ENCODE data around the gene ABL2.
A peak's percentile ranks its signal among the peaks of the same experiment; 100 is the strongest.
"Not testable (repeated sequence)": the region's sequence is repeated elsewhere in the genome, so short reads cannot be mapped to it uniquely, and the experiment has no call there.

The ABL2 gene

DNA sequence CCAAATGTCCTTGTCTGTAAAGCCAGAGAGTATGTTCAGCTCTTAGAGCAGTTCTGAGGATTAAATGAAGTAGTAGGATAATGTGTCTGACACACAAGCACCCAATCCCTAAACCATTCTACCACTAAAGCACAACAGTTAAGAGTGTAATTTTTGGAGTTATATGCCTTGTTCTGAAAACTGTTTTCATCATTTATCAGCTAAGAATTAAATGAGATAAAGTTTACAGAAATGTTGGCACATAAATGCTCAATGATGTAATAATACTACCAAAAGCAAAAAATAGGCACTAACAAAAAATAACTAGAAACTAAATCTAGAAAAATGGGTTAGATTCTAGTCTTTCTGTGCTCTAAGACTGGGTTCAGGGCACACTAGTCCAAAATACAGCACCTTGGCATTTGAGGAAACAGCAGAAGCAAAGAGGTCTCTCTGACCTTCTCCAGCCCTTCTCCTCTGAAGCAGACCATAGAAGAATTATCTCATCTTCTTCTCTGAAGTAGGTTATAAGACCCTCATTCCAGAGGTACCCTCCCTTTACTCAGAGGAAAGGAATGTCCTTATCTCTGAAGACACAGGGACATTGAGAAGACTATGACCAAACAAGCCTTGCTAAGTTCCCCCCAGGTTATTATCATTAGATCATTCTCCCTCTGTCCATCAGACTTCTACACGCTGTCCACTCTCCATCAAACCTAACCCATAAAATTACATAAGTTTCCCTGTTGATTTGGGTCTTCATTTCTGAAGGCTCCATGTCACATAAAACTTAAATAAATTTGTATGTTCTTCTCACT lies 20.6 kb downstream of the ABL2 start:
- no peak for DNase-seq

DNA sequence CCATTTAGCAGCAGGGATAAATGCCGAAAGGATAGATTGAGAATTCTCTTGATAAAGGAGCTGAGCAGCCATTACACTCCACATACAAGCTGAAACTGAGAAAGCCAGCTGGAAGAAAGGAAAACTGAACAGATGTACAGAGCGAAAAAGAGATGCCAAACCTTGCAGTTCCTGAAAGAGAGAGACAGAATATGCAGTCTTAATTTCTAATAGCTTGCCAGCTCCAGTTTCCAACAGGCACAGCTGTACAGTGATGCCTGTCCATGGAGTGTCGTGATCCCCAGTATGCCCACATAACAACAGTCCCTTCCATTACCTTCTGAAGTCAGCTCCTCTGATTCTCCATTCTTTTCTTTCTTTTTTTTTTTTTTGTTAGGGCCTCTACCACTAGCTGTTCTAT lies 22.7 kb downstream of the ABL2 start:
- DNase-seq, result no peak

DNA sequence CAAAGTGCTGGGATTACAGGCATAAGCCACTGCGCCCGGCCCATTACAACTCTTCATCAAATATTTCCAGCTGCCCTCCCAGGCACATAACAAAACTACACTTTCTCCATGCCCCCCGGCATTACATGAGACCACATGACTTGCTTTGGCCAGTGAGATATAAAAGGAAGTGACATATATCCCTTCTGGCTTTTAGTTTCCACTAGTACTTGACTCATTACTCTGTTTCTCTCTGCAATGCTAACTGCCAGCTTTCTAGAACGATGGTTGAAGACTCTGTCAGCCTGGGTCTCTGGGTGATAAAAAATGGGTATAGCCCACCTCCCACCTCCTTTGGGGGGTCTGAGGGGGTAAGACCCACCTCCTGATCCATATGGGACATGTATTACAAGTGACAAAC lies 24.2 kb downstream of the ABL2 start:
- DNase-seq, result no peak

GRCh38 chr1:179202161-179202560 lies 27.3 kb downstream of the ABL2 start:
- no peak for DNase-seq

- no peak for DNase-seq
These were observed 28.9 kb downstream of the ABL2 start for GRCh38 chr1:179200586-179200985.

DNA sequence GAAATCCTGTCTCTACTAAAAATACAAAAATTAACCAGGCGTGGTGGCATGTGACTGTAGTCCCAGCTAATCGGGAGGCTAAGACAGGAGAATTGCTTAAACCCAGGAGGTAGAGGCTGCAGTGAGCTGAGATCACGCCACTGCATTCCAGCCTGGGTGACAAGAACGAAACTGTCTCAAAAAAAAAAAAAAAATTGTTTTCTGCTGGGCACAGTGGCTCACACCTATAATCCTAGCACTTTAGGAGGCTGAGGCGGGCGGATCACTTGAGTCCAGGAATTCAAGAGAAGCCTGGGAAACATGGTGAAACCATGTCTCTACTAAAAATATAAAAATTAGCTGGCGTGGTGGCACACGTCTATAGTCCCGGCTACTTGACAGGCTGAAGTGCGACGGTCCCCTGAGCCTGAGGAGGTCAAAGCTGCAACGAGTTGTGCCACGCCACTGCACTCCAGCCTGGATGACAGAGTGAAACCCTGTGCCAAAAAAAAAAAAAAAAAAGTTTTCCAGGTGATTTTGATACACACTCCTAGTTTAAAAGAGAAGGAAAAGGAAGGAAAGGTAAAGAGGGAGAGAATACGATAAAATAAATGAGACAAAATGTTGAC lies 31.7 kb downstream of the ABL2 start:
- no peak for DNase-seq

GRCh38 chr1:179195857-179196256 lies 33.6 kb downstream of the ABL2 start:
- not testable (repeated sequence) for DNase-seq

- DNase-seq, result no peak
These were observed 34.1 kb downstream of the ABL2 start for GRCh38 chr1:179195376-179195775.

- no peak for DNase-seq
These were observed 35.4 kb downstream of the ABL2 start for GRCh38 chr1:179194068-179194537.

DNA sequence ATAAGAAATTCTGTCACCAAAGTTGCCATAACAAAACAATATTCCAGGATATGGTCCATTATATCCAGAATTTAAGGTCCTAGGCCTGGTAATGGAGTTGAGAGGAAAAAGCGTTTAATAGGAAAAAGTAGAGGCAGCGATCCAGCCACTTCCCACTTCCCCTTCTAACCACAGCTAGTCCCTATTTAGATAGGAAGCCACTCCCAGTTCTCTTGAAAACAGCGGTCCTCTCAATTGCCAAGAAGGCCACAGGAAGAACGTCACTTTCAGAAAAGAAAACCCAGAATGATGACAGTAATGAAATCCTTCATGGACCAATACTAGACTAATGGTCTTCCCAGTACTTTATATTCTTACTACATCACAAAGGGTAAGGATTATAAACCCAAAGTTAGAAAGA lies 38.6 kb downstream of the ABL2 start:
- DNase-seq, result peak; percentile 33 to 57

GRCh38 chr1:179187735-179188471 lies 41.6 kb downstream of the ABL2 start:
- DNase-seq, result no peak

- DNase-seq, result no peak
These were observed 42.4 kb downstream of the ABL2 start for GRCh38 chr1:179187043-179187442.

DNA sequence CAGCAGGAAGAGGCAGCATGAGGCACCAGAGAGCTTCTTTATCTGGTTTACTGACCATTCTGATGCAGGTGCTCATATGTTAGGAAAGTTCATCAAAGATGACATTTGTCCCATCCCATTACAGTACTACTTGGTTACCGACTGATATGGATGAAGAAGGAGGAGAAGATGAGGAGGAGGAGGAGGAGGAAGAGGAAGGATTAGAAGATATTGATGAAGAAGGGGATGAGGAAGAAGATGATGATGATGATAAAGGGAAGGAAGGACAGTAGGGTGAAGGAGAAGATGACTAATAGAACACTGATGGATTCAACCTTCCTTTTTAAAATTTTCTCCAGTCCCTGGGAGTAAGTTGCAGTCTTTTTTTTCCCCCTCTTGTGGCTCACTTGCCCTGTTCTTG lies 45.1 kb downstream of the ABL2 start:
- no peak for DNase-seq

DNA sequence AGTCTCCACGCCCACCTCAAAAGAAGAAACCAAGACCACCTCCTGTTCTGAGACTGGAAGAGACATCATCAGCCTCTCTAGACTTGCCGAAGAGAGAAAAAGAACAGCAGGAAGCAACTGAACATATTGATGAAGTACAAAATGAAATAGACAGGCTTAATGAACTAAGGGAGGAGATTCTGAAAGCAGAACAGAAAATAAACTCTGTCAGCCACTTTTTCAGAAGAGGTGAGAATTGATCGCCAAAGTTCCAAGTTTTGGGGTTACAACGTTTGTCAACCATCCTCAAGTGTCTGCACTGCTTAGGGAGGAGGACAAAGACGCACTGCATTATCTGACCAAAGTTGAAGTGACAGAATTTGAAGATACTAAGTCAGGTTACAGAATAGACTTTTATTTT lies 45.6 kb downstream of the ABL2 start:
- DNase-seq, result no peak

- DNase-seq, result no peak
These were observed 50.5 kb downstream of the ABL2 start for GRCh38 chr1:179178950-179179349.

DNA sequence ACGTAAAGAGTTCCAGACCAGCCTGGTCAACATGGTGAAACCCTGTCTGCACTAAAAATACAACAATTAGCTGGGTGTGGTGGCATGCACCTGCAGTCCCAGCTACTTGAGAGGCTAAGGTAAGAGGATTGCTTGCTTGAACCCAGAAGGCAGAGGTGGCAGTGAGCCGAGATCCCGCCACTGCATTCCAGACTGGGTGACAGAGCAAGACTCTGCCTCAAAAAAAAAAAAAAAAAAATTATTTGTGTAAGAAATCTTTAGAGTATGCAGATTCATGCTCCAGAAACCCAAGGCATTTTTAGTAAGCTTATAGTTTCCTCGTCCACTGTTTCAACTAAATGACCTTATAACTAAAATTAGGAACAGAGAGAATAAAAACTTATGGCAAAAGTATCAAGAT lies 51.3 kb downstream of the ABL2 start:
- no peak for DNase-seq

GRCh38 chr1:179177615-179178014 lies 51.9 kb downstream of the ABL2 start:
- no peak for DNase-seq

GRCh38 chr1:179177182-179177581 lies 52.3 kb downstream of the ABL2 start:
- no peak for DNase-seq

- peak in 1 of 2 donors; percentile 6 for DNase-seq
These were observed 54.3 kb downstream of the ABL2 start for GRCh38 chr1:179175011-179175841.

GRCh38 chr1:179170468-179170770 lies 59.1 kb downstream of the ABL2 start:
- not testable (repeated sequence) for DNase-seq

GRCh38 chr1:179169616-179170467 lies 59.6 kb downstream of the ABL2 start:
- no peak for DNase-seq

- DNase-seq, result no peak
These were observed 60.9 kb downstream of the ABL2 start for GRCh38 chr1:179168536-179168935.
